ENCODE measurements around the gene ATP2B2.

GRCh38 chr3:10376353-10376752 lies 129.0 kb downstream of the ATP2B2 start:
- TF ChIP-seq CTCF (conservative IDR thresholded peaks at IDR 0.05; ENCODE audit: low read length) (no peak), EZH2phosphoT487 (IDR thresholded peaks at IDR 0.05; ENCODE audit: borderline replicate concordance, low read depth, low read length) (no peak)
